Omental fat pad (tissue), 4 donors: ENCODE data around the gene SPACA6. TPM values are rescaled to one million over a fixed set of nuclear protein-coding genes. Genes with fewer than 3 reads are reported as not detected.
"Not testable (repeated sequence)": the region's sequence is repeated elsewhere in the genome, so short reads cannot be mapped to it uniquely, and the experiment has no call there.

ENCODE experiments used
- ATAC-seq: fragments of 150-250 bp; one replicate; pipeline ENCODE4 v1.9.1; 2016; ENCODE audit warnings: mild to moderate bottlenecking, moderate library complexity; ENCODE audit not compliant: low FRiP score
- DNase-seq: peaks from one replicate; pipeline ENCODE4 v3.0.0-alpha.2; 2019; ENCODE audit warnings: low spot score
- CTCF ChIP-seq, 3 donors: fragments of 450-650 bp; IDR thresholded peaks; one replicate each; pipeline ENCODE4 v1.5.1; 2016 to 2017; ENCODE audit warnings: antibody characterized with exemption in 3 of 3, mild to moderate bottlenecking in 3 of 3, moderate library complexity in 2 of 3
- total RNA-seq, 4 donors: library from RNA; depleted of rRNA; stranded (reverse); fragments of >200 nt; gene quantifications; one replicate each; pipeline ENCODE4 v1.1.0, GENCODE V29; 2016

The SPACA6 gene
- total RNA-seq, 4 donors from 2014 or later, result 6.2 to 14.2 (median 11.4) TPM

DNA sequence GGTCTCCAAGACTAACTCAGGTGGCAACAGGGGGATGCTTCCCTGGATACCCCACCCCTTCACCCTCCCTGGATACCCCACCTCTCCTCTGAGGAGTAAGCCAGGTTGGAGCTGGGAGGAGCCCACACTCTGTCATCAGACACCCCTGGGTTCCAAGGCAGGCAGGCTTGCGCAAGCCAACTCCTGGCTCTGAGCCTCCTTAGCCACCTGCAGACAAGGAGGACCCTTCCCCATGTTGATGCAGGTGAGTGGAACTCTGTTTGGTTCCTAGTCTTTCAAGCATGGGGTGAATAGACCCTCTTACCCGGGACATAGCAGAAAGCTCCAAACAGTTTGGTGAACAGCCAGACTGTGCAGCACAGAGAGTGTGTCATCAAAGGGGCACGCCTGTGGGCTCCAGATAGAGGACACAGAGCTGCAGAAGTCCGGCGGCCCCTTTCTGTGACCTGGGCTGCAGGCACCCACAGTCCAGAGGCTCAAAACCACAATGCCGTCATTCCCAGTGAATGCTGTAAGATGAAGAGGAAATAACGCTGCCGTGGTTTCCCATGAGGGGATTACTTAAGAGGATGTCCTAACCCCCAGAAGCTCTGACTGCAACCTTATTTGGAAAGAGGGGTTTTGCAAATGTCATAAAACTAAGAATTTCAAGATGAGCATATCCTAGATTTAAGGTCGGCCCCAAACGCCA lies 42.8 kb downstream of the SPACA6 start:
- peak; percentile 31 for ATAC-seq
- no peak for DNase-seq
- no peak for TF ChIP-seq CTCF (IDR thresholded peaks at IDR 0.05)

DNA sequence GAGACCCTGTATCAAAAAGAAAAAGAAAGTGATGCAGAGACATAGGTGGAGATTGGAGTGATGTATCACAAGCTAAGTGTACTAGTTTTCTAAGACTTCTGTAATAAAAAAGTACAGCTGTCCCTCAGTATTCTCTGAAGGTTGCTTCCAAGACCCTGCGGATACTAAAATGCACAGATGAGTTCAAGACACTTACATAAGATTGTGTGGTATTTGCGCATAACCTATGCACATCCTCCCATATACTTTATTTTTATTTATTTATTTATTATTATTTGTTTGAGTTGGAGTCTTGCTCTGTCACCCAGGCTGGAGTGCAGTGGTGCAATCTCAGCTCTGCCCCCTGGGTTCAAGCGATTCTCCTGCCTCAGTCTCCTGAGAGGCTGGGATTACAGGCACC lies 44.3 kb downstream of the SPACA6 start:
- DNase-seq (no peak), ATAC-seq (no peak)
- no peak for TF ChIP-seq CTCF (IDR thresholded peaks at IDR 0.05)

DNA sequence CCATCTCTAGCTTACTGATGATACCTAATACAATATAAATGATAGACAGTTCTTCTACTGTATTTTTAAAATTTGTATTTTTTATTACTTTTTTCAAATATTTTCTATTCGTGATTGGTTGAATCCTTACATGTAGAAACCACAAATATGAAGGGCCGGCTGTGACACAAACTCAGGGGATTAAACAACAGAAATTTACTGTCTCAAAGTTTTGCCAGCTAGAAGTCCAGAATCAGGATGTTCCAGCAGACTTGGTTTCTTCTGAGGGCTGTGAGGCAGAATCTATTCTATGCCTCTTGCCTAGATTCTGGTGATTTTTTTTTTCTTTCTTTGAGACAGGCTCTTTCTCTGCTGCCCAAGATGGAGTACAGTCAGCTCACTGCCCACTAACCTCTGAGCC lies 44.8 kb downstream of the SPACA6 start:
- no peak for DNase-seq

DNA sequence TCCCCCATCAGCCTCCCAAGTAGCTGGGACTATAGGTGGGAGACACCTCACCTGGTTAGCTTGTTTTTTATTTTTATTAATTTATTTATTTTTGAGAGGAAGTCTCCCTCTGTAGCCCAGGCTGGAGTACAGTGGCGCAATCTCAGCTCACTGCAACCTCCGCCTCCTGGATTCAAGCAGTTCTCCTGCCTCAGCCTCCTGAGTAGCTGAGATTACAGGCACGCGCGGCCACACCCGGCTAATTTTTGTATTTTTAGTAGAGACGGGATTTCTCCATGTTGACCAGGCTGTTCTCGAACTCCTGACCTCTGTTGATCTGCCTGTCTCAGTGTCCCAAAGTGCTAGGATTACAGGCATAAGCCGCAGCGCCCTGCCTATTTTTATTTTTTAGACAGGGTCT lies 45.4 kb downstream of the SPACA6 start:
- not testable (repeated sequence) for DNase-seq, ATAC-seq

More for the DNA sequence above, 44.8 kb downstream of the SPACA6 start:
- no peak for ATAC-seq
- no peak for TF ChIP-seq CTCF (IDR thresholded peaks at IDR 0.05)

GRCh38 chr19:51739466-51740213 lies 46.5 kb downstream of the SPACA6 start:
- no peak for TF ChIP-seq CTCF (IDR thresholded peaks at IDR 0.05)
- no peak for DNase-seq
- ATAC-seq, result no peak

- TF ChIP-seq CTCF (IDR thresholded peaks at IDR 0.05), result no peak
- DNase-seq (no peak), ATAC-seq (no peak)
Observed at GRCh38 chr19:51740356-51740755, 47.2 kb downstream of the SPACA6 start.

DNA sequence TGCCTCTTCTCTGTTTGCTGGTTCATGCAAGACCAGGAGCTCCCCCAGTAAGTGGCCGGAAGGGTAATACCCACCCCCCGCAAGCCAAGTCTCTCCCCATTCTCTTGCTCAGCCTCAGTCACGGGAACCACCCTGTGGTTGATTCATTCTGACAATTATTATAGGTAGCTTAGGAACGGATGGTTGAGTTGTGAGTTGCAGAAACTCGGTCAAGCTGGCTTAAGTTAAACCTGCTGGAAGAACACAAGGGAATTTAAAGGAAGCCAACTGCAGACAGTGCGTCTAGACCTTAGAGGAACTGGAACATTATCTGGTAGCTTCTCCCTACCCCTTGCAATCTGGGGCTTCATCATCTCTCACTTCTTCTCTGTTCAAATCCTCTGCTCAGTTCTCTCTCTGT lies 49.7 kb downstream of the SPACA6 start:
- DNase-seq (no peak), ATAC-seq (no peak)
- no peak for TF ChIP-seq CTCF (IDR thresholded peaks at IDR 0.05)
